Fibroblast of lung (primary cell): ENCODE results near the gene NAXD. TPM values are rescaled to one million over a fixed set of nuclear protein-coding genes. Genes with fewer than 3 reads are reported as not detected.

Experiments used
- DNase-seq, 2 donors: peaks; one replicate each; pipeline versions ENCODE4 v3.0.0 to v3.0.0-alpha.2; 2010; ENCODE audit warnings: low read depth in 2 of 2
- H2AFZ ChIP-seq: 2 replicates; pipeline ENCODE4 v1.5.1; 2012; ENCODE audit warnings: low read length, control low read depth, inconsistent platforms
- H3K27ac ChIP-seq: 2 replicates; pipeline ENCODE4 v1.5.1; 2011; ENCODE audit warnings: low read length, control low read depth; ENCODE audit not compliant: insufficient read depth
- H3K27me3 ChIP-seq: 2 replicates; pipeline ENCODE4 v1.5.1; 2011; ENCODE audit warnings: mild to moderate bottlenecking, low read length; ENCODE audit not compliant: control insufficient read depth, insufficient read depth
- H3K36me3 ChIP-seq: 2 replicates; pipeline ENCODE4 v1.5.1; 2011; ENCODE audit warnings: low read length; ENCODE audit not compliant: control insufficient read depth, insufficient read depth
- H3K4me1 ChIP-seq: 2 replicates; pipeline ENCODE4 v1.5.1; 2011; ENCODE audit warnings: low read length; ENCODE audit not compliant: control insufficient read depth, insufficient read depth; ENCODE audit errors: extremely low read depth
- H3K4me2 ChIP-seq: 2 replicates; pipeline ENCODE4 v1.5.1; 2011; ENCODE audit warnings: low read length, control low read depth; ENCODE audit not compliant: insufficient read depth; ENCODE audit errors: extremely low read depth
- H3K4me3 ChIP-seq, 4 experiments: fragments of 200-600 bp in 1 of 4; sonication (generic) in 1 of 4; replicated peaks in 1 of 4; 2 replicates each; pipeline ENCODE4 v1.5.1; 2011 to 2016; ENCODE audit warnings: low read length in 4 of 4, low read depth in 3 of 4, mild to moderate bottlenecking in 3 of 4, control low read depth in 2 of 4, inconsistent platforms in 1 of 4, mixed read lengths in 1 of 4; ENCODE audit not compliant: insufficient read depth in 1 of 4; ENCODE audit errors: control extremely low read depth in 1 of 4
- H3K79me2 ChIP-seq: 2 replicates; pipeline ENCODE4 v1.5.1; 2012; ENCODE audit warnings: mild to moderate bottlenecking, low read length, inconsistent platforms; ENCODE audit not compliant: control insufficient read depth, insufficient read depth
- H3K9ac ChIP-seq: 2 replicates; pipeline ENCODE4 v1.5.1; 2011; ENCODE audit warnings: mild to moderate bottlenecking, low read length, control low read depth; ENCODE audit not compliant: insufficient read depth
- H3K9me3 ChIP-seq: 2 replicates; pipeline ENCODE4 v1.5.1; 2012; ENCODE audit warnings: low read depth, low read length; ENCODE audit not compliant: control insufficient read depth, insufficient read depth
- H4K20me1 ChIP-seq: 2 replicates; pipeline ENCODE4 v1.5.1; 2011; ENCODE audit warnings: low read length; ENCODE audit not compliant: control insufficient read depth, insufficient read depth; ENCODE audit errors: extremely low read depth
- CTCF ChIP-seq, 2 donors: IDR thresholded peaks in 1 of 2; conservative IDR thresholded peaks in 1 of 2; 1 replicate in 1 of 2; 2 replicates in 1 of 2; pipeline ENCODE4 v1.5.1; 2011 to 2012; ENCODE audit warnings: low read length in 2 of 2, control low read depth in 1 of 2, inconsistent platforms in 1 of 2, low read depth in 1 of 2, mild to moderate bottlenecking in 1 of 2
- EZH2 ChIP-seq: IDR thresholded peaks from 2 replicates; pipeline ENCODE4 v1.5.1; 2012; ENCODE audit warnings: low read length, control low read depth, mild to moderate bottlenecking; ENCODE audit errors: missing control alignments
- polyA plus RNA-seq, 2 donors: library from polyadenylated mRNA; depleted of rRNA in 1 of 2; stranded (reverse) in 1 of 2; unstranded in 1 of 2; fragments of >200 nt; gene quantifications; 2 replicates each; pipeline ENCODE4 v1.2.1, GENCODE V29; 2011 to 2012; ENCODE audit warnings: missing spikeins in 1 of 2
- total RNA-seq: library from RNA; depleted of rRNA; stranded (reverse); fragments of >200 nt; gene quantifications from 2 replicates; pipeline ENCODE4 v1.2.1, GENCODE V29; 2014

Gene NAXD
- total and polyA plus RNA-seq, 2 donors (not counting 1 experiment from before 2014, with no cell fraction given) = 22.4 to 34.0 TPM

- H3K79me2 ChIP-seq = no peaks in the 10 kb centered on the region
- no peak overlapping the region for H3K4me2 ChIP-seq
- no peaks in the 10 kb centered on the region for H3K9me3 ChIP-seq
- H3K27me3 ChIP-seq = no peaks in the 10 kb centered on the region
- H4K20me1 ChIP-seq = no peaks in the 10 kb centered on the region
- no peak for TF ChIP-seq EZH2
- no peak for TF ChIP-seq CTCF (conservative IDR thresholded peaks at IDR 0.05 in 1 of 2, IDR thresholded peaks at IDR 0.05 in 1 of 2; ENCODE audit: low read depth in 1 of 2, low read length in 2 of 2)
- H3K36me3 ChIP-seq = no peaks in the 10 kb centered on the region
- no peak overlapping the region for H2AFZ ChIP-seq
- H3K27ac ChIP-seq = no peak overlapping the region
- H3K4me1 ChIP-seq = no peaks in the 10 kb centered on the region
- H3K9ac ChIP-seq = no peak overlapping the region
- H3K4me3 ChIP-seq = no peak overlapping the region
- no peak for DNase-seq
Measured at GRCh38 chr13:110607675-110608224, 7.6 kb upstream of the NAXD start.

GRCh38 chr13:110610955-110611595 lies 4.3 kb upstream of the NAXD start:
- H3K79me2 ChIP-seq = peaks cover 7% of the 10 kb centered on the region
- no peaks in the 10 kb centered on the region for H3K27me3 ChIP-seq
- no peak for TF ChIP-seq EZH2
- no peak for TF ChIP-seq CTCF (conservative IDR thresholded peaks at IDR 0.05 in 1 of 2, IDR thresholded peaks at IDR 0.05 in 1 of 2; ENCODE audit: low read depth in 1 of 2, low read length in 2 of 2)
- H3K9me3 ChIP-seq = no peaks in the 10 kb centered on the region
- peak; percentile 10 to 45 for DNase-seq
- H3K4me3 ChIP-seq = no peak overlapping the region
- no peaks in the 10 kb centered on the region for H4K20me1 ChIP-seq
- H3K27ac ChIP-seq = no peak overlapping the region
- no peak overlapping the region for H3K4me2 ChIP-seq
- no peaks in the 10 kb centered on the region for H3K4me1 ChIP-seq
- no peaks in the 10 kb centered on the region for H3K36me3 ChIP-seq
- no peak overlapping the region for H2AFZ ChIP-seq
- H3K9ac ChIP-seq = no peak overlapping the region

GRCh38 chr13:110615005-110615321 lies 382 bp upstream of the NAXD start:
- H4K20me1 ChIP-seq = peaks cover 2% of the 10 kb centered on the region
- H3K36me3 ChIP-seq = no peaks in the 10 kb centered on the region
- H3K4me1 ChIP-seq = peaks cover 10% of the 10 kb centered on the region
- peak overlapping the region; percentile 93 for H2AFZ ChIP-seq
- no peak overlapping the region for H3K9ac ChIP-seq
- H3K27ac ChIP-seq = peak overlapping the region; percentile 93
- H3K9me3 ChIP-seq = no peaks in the 10 kb centered on the region
- no peaks in the 10 kb centered on the region for H3K27me3 ChIP-seq
- peaks cover 46% of the 10 kb centered on the region for H3K79me2 ChIP-seq
- peak overlapping the region; percentile 68 to 84 (median 79) for H3K4me3 ChIP-seq
- no peak for DNase-seq
- TF ChIP-seq EZH2 (no peak), CTCF (conservative IDR thresholded peaks at IDR 0.05 in 1 of 2, IDR thresholded peaks at IDR 0.05 in 1 of 2; ENCODE audit: low read depth in 1 of 2, low read length in 2 of 2) (no peak)
- peak overlapping the region; percentile 79 for H3K4me2 ChIP-seq
